ENCODE data around the gene PLA2G2E. TPM values are rescaled to one million over a fixed set of nuclear protein-coding genes. Genes with fewer than 3 reads are reported as not detected.

The PLA2G2E gene
- total and polyA plus RNA-seq, 2 experiments from 2014 or later: not detected

- no peak for TF ChIP-seq EZH2phosphoT487 (IDR thresholded peaks at IDR 0.05; ENCODE audit: low read depth, severe bottlenecking, unreplicated experiment)
- no peak for TF ChIP-seq EZH2 (IDR thresholded peaks at IDR 0.05; ENCODE audit: borderline replicate concordance)
- no peaks in the 10 kb centered on the region for H3K27me3 ChIP-seq
- peaks cover 3% of the 10 kb centered on the region for H3K36me3 ChIP-seq (replicated peaks; ENCODE audit: insufficient read depth, low read depth)
- H2AFZ ChIP-seq: no peak overlapping the region
- H3K9me3 ChIP-seq (ENCODE audit: low read depth): no peaks in the 10 kb centered on the region
- no peak overlapping the region for H3K4me2 ChIP-seq
- peaks cover 7% of the 10 kb centered on the region for H3K79me2 ChIP-seq
- WGBS (ENCODE audit: low lambda C conversion rate, missing lambda C conversion rate): 94% methylated on average over 1 of the region's 1 CpG
- no peak for DNase-seq (ENCODE audit: low spot score)
- H3K9me2 ChIP-seq (replicated peaks; ENCODE audit: insufficient read depth): no peaks in the 10 kb centered on the region
- H4K20me1 ChIP-seq (ENCODE audit: insufficient read depth, poor library complexity, severe bottlenecking): no peaks in the 10 kb centered on the region
- H3K27ac ChIP-seq: no peak overlapping the region
- H3K4me3 ChIP-seq: no peak overlapping the region
- H3K4me1 ChIP-seq (ENCODE audit: insufficient read depth): no peaks in the 10 kb centered on the region
These were observed 21.8 kb downstream of the PLA2G2E start for GRCh38 chr1:19901653-19902052.

- Histone ChIP-seq H3K4me2 (no peak overlapping the region), H3K4me1 (ENCODE audit: insufficient read depth) (no peaks in the 10 kb centered on the region)
These were observed 29.2 kb downstream of the PLA2G2E start for GRCh38 chr1:19894218-19894617.

DNA sequence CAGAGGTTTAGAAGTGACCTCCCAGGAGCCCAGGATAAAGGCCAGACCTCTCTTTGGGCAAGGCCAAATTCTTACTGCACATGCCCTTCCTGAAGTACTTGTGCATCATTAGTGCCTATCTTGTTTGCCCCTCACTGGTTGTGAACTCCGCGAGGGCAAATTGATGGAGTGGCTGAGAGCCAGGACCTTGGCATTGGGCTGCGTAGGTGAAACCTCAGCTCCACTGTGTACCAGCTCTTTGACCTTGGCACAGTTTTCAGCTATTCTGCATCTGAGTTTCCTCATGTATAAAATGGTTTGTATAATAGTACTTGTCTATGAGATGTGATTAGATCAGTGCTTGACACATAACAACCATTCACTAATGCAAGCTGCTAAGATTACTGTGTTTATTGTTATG, 29.7 kb downstream of the PLA2G2E start:
- no peak for DNase-seq (ENCODE audit: low spot score)
- H2AFZ ChIP-seq: no peak overlapping the region
- WGBS (ENCODE audit: low lambda C conversion rate, missing lambda C conversion rate): 92% methylated on average over 3 of the region's 3 CpGs
- no peak overlapping the region for H3K4me3 ChIP-seq
- H3K36me3 ChIP-seq (replicated peaks; ENCODE audit: insufficient read depth, low read depth): no peaks in the 10 kb centered on the region
- H3K27me3 ChIP-seq: no peaks in the 10 kb centered on the region
- H3K4me1 ChIP-seq (ENCODE audit: insufficient read depth): no peaks in the 10 kb centered on the region
- no peaks in the 10 kb centered on the region for H3K9me3 ChIP-seq (ENCODE audit: low read depth)
- TF ChIP-seq CTCF (IDR thresholded peaks at IDR 0.05; ENCODE audit: poor library complexity) (no peak), EZH2phosphoT487 (IDR thresholded peaks at IDR 0.05; ENCODE audit: low read depth, severe bottlenecking, unreplicated experiment) (no peak), EZH2 (IDR thresholded peaks at IDR 0.05; ENCODE audit: borderline replicate concordance) (no peak)
- H3K9me2 ChIP-seq (replicated peaks; ENCODE audit: insufficient read depth): no peaks in the 10 kb centered on the region
- H4K20me1 ChIP-seq (ENCODE audit: insufficient read depth, poor library complexity, severe bottlenecking): peaks cover 8% of the 10 kb centered on the region
- no peak overlapping the region for H3K4me2 ChIP-seq
- H3K79me2 ChIP-seq: peaks cover 53% of the 10 kb centered on the region
- no peak overlapping the region for H3K27ac ChIP-seq

More at GRCh38 chr1:19894218-19894617, 29.2 kb downstream of the PLA2G2E start:
- no peaks in the 10 kb centered on the region for H3K27me3 ChIP-seq
- H3K79me2 ChIP-seq: peaks cover 48% of the 10 kb centered on the region
- H2AFZ ChIP-seq: no peak overlapping the region
- 89% methylated on average over 5 of the region's 5 CpGs for WGBS (ENCODE audit: low lambda C conversion rate, missing lambda C conversion rate)
- H3K36me3 ChIP-seq (replicated peaks; ENCODE audit: insufficient read depth, low read depth): peaks cover 2% of the 10 kb centered on the region
- H3K27ac ChIP-seq: no peak overlapping the region
- no peak for TF ChIP-seq EZH2 (IDR thresholded peaks at IDR 0.05; ENCODE audit: borderline replicate concordance)
- TF ChIP-seq CTCF (IDR thresholded peaks at IDR 0.05; ENCODE audit: poor library complexity): no peak
- TF ChIP-seq EZH2phosphoT487 (IDR thresholded peaks at IDR 0.05; ENCODE audit: low read depth, severe bottlenecking, unreplicated experiment): no peak
- DNase-seq (ENCODE audit: low spot score): no peak
- no peaks in the 10 kb centered on the region for H3K9me2 ChIP-seq (replicated peaks; ENCODE audit: insufficient read depth)
- peaks cover 4% of the 10 kb centered on the region for H4K20me1 ChIP-seq (ENCODE audit: insufficient read depth, poor library complexity, severe bottlenecking)
- no peaks in the 10 kb centered on the region for H3K9me3 ChIP-seq (ENCODE audit: low read depth)
- H3K4me3 ChIP-seq: no peak overlapping the region

- Histone ChIP-seq H3K36me3 (replicated peaks; ENCODE audit: insufficient read depth, low read depth) (no peaks in the 10 kb centered on the region), H3K4me3 (no peak overlapping the region), H3K4me2 (no peak overlapping the region), H3K79me2 (peaks cover 63% of the 10 kb centered on the region), H3K27ac (no peak overlapping the region), H3K4me1 (ENCODE audit: insufficient read depth) (no peaks in the 10 kb centered on the region), H3K9me2 (replicated peaks; ENCODE audit: insufficient read depth) (no peaks in the 10 kb centered on the region), H4K20me1 (ENCODE audit: insufficient read depth, poor library complexity, severe bottlenecking) (peaks cover 17% of the 10 kb centered on the region), H3K27me3 (no peaks in the 10 kb centered on the region), H3K9me3 (ENCODE audit: low read depth) (no peaks in the 10 kb centered on the region), H2AFZ (no peak overlapping the region)
- WGBS (ENCODE audit: low lambda C conversion rate, missing lambda C conversion rate): 91% methylated on average over 6 of the region's 6 CpGs
- TF ChIP-seq EZH2phosphoT487 (IDR thresholded peaks at IDR 0.05; ENCODE audit: low read depth, severe bottlenecking, unreplicated experiment): no peak
- TF ChIP-seq EZH2 (IDR thresholded peaks at IDR 0.05; ENCODE audit: borderline replicate concordance): no peak
- no peak for TF ChIP-seq CTCF (IDR thresholded peaks at IDR 0.05; ENCODE audit: poor library complexity)
- no peak for DNase-seq (ENCODE audit: low spot score)
These were observed 30.7 kb downstream of the PLA2G2E start for GRCh38 chr1:19892628-19893168.
